ENCODE measurements around the gene PCNT.
"Not testable (repeated sequence)": the region's sequence is repeated elsewhere in the genome, so short reads cannot be mapped to it uniquely, and the experiment has no call there.

The PCNT gene

GRCh38 chr21:46363698-46364097, 39.7 kb downstream of the PCNT start:
- no peak for DNase-seq

DNA sequence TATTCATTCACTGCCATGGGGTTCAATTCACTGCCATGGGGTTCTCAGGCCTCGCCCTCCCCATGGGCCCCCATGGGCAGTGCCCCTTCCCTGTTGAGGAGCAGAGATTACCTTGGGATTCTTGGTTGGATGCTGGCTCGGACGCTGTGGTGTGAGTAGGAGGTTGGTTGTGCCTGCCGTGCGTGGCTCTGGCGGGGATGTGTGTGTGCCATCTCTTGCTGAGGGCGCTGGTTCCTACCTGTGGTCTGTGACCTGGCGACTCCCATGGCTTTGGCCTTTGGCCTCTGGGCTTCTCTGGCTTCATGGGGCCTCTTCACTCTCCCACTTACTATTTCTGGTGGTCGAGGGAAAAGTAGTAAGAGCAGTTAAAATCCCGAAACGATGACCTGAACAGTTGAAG, 42.1 kb downstream of the PCNT start:
- DNase-seq = no peak

DNA sequence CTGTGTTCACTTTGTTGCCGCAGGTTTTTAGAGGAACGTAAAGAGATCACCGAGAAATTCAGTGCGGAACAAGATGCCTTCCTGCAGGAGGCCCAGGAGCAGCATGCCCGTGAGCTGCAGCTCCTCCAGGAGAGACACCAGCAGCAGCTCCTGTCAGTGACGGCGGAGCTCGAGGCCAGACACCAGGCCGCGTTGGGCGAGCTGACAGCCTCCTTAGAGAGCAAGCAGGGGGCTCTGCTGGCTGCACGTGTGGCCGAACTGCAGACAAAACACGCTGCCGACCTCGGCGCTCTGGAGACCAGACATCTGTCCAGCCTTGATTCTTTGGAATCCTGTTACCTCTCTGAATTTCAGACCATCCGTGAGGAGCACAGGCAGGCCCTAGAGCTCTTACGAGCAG, 42.6 kb downstream of the PCNT start:
- no peak for DNase-seq

DNA sequence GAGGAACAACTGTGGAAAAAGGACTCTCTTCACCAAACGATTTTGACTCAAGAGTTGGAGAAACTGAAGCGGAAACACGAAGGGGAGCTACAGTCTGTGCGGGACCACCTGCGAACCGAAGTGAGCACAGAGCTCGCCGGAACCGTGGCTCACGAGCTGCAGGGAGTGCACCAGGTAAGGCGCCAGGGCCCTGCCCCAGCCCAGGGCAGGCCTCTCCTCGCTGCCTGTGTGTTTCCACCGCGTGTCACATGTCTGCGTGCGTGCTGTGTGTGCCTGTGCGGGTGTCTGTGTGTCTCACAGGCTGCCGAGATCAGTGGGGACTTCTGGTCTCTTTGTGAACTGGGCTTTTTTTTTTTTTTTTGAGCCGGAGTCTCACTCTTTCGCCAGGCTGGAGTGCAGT, 43.0 kb downstream of the PCNT start:
- no peak for DNase-seq

GRCh38 chr21:46368533-46369285, 44.8 kb downstream of the PCNT start:
- no peak for DNase-seq

GRCh38 chr21:46369520-46370235, 45.7 kb downstream of the PCNT start:
- DNase-seq = no peak

GRCh38 chr21:46371204-46372013, 47.5 kb downstream of the PCNT start:
- no peak for DNase-seq

DNA sequence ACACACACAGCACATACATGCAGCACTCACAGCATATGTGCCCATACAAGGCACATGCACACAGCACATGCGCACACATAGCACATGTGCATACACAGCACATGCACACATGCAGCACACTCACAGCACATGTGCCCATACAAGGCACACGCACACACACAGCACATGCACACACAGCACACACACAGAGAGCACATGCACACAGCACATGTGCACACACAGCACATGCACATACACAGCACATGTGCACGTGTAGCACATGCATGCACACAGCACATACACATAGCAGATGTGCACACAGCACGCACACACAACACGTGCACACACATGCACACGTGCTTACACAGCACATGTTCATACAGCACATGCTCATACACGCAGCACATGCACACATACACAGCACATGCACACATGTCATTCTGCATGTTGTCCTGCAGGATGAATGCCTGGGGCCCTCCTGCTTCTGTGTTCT, 48.1 kb downstream of the PCNT start:
- no peak for DNase-seq

DNA sequence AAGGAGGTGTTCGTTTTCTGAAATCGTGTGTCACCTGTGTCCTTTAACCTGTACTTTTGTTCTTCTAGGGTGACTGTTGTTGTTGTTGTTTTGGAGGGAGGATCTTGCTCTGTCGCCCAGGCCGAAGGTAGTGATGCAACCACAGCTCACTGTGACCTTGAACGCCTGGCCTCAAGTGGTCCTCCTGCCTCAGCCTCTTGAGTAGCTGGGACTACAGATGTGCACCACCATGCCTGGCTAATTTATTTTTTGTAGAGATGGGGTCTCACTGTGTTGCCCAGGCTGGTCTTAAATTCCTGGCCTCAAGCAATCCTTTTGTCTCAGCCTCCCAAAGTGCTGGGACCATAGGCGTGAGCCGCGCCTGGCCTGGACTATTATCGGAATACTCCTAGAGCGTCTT, 49.0 kb downstream of the PCNT start:
- not testable (repeated sequence) for DNase-seq

DNA sequence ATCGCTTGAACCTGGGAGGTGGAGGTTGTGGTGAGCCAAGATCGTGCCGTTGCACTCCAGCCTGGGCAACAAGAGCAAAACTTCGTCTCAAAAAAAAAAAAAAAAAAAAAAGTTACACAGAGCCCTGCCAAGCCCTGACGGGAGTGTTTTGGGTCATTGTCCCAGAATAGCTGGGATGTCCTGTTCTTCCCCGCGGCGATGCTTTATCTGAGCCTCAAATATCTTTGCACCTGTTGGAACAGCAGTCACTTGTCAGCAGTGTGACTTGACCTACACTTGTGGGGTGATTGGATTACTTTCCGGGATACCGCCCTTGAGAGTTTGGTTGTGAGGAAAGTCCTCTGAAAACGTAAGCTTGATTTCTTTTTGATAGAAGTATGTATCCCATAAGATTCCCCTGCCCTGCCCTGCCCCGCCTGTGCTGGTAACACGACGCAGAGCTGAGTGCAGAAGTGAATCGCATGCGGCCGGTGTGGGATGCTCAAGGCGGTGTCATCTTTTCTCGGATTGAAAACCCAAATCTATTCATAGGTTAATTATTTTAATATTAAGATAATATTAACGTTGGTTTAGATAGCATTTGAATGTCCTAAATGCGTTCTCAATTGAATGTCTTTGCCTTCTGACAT, 50.9 kb downstream of the PCNT start:
- no peak for DNase-seq

DNA sequence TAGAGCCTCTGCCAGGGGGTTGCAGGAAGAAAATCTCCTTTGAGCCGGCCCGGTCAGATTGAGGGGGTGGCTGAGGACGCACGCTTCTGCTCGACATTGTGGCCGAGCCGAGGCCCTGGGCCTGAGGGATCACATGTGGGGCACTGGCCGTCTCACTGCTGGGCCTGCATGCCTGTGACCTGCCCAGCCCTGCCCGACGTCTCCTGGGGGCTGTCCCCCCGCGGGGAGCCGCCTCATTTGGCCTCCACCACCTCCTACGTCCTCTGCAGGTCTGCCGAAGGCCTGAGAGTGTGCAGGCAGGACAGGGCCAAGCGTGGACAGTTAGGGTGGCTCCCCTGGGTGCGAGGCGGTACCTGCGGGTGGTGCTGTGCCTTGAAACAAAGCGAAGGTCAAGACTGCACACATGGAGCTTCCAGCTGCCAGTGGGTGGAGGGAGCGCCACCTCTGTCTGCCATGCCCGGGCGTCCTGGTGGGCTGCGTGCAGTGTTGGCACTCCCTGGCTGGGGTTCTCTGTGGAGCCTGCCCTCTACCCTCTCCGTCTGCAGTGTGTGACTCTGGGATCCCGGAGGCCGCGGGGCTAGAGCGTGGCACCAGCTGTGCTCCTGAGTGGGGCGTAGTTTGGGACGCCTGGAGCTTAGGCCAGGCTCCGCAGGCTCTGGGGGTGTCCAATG, 51.7 kb downstream of the PCNT start:
- DNase-seq = no peak

GRCh38 chr21:46376231-46376628, 52.3 kb downstream of the PCNT start:
- no peak for DNase-seq

DNA sequence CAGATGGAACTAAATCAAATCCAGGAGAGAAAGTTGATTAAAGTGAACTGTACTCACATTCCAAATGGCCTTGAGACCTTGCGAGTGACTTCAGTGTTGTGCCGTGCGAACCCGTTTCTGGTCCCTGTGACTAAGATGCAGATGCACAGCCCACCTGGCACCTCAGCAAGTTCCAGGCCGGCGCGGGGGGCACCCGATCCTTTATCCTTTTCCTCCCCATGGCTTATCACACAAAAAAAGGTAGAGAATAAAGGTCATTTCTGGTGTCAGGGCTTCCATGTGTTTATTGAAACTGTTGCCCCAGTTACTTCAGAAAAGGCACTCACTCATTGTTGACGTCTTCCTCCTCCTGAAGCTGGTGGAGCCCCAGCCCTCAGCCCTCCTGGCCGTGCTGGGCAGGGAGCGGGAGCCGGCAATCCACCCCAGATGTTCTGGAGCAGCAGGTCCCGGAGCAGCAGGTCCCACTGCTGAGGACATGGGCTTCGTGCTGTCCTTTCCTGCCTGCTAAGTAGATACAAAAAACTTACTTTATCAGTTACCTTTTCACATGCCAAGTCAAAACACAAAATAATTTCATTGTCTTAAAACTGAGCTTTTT, 53.0 kb downstream of the PCNT start:
- no peak for DNase-seq

GRCh38 chr21:46377789-46378188, 53.8 kb downstream of the PCNT start:
- DNase-seq = no peak

DNA sequence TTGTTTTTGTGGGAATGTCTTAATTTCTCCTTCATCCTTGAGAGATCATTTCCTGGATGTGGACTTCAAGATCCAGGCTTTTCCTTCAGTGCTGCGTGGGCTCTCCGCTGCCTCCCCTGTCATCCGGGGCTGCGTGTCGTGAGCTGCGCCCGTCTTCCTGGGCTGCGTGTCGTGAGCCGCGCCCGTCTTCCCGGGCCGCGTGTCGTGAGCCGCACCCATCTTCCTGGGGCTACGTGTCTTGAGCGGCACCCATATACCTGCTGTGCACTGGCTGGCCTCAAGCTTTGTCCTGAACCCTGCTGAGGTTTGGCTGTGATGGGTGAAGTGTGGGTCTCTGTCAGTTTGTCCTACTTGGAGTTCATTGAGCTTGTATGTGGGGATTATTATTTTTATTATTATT, 55.1 kb downstream of the PCNT start:
- DNase-seq = no peak

DNA sequence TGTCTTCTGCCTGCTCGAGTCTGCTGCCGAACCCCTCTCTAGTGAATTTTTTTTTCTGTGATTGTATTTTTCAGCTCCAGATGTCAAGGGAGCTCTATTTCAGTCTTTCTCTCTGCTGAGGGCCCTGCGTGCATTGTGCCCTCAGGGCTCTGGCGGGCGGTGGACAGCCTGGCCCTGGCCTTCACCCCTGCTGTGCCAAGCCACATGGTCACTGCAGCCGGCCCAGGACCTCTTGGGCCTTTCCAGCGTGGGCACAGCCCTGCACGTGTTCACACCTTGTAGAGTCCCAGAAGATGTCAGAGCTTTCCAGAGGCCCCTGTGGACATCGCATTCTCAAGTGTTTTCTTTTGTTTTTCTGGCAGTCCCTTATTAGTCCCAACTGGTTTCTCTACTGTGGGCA, 55.7 kb downstream of the PCNT start:
- DNase-seq = no peak

DNA sequence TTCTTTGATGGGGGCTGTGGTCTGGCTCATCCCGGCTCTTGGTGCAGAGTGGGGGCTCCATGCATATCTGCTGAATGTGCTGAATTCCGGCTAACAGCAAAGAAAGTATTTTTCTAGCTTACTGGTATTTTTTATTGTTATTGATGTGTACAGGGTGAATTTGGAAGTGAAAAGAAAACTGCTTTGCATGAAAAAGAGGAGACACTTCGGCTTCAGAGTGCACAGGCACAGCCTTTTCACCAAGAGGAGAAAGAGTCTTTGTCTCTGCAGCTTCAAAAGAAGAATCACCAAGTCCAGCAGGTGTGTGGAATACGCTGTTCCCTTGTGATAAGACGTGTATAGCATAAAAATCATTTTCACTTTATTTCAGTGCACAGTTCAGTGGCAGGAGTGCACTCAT, 57.6 kb downstream of the PCNT start:
- DNase-seq = no peak

DNA sequence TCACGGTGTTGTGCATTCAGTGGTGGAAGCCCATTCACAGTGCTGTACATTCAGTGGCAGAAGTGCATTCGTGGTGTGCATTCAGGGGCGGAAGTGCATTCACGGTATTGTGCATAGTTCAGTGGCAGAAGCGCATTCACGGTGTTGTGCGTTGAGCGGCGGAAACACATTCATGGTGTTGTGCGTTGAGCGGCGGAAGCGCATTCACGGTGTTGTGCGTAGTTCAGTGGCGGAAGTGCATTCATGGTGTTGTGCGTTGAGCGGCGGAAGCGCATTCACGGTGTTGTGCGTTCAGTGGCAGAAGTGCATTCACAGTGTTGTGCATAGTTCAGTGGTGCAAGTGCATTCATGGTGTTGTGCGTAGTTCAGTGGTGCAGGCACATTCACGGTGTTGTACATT, 60.6 kb downstream of the PCNT start:
- DNase-seq = no peak

GRCh38 chr21:46385846-46386733, 62.1 kb downstream of the PCNT start:
- DNase-seq = no peak

GRCh38 chr21:46386734-46387088, 62.8 kb downstream of the PCNT start:
- DNase-seq = no peak

- DNase-seq = no peak
Observed at GRCh38 chr21:46388206-46388880, 64.4 kb downstream of the PCNT start.

All from activated naive CD4-positive, alpha-beta T cell (primary cell).